HPDE6-E6E7 (cell line): Measurements from ENCODE around the gene HDAC7.
A peak's percentile ranks its signal among the peaks of the same experiment; 100 is the strongest.

ENCODE experiments used
- DNase-seq: peaks from one replicate; pipeline ENCODE4 v3.0.0; 2011; ENCODE audit warnings: missing footprints; ENCODE audit errors: extremely low spot score

Gene HDAC7

DNA sequence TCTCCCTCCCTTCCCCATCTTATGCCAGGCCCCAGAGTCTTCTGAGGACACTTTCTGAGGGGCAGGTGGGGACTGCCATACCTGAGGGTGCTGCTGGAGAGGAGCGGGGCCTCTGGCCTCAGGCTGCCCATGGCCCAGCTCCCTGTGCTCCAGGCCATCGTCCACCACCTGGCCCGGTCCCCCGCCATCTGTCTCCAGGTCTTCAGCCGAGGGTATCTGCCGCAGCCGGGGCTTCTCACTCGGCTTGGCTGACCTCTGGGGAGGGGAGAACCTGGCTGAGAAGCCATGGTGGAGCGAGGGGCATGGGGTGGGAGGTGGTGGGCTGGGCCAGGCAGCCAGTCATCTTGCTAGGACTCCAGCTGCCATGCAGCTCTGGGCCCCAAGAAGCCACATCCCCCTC is 25.0 kb downstream of the HDAC7 start:
- DNase-seq = no peak

DNA sequence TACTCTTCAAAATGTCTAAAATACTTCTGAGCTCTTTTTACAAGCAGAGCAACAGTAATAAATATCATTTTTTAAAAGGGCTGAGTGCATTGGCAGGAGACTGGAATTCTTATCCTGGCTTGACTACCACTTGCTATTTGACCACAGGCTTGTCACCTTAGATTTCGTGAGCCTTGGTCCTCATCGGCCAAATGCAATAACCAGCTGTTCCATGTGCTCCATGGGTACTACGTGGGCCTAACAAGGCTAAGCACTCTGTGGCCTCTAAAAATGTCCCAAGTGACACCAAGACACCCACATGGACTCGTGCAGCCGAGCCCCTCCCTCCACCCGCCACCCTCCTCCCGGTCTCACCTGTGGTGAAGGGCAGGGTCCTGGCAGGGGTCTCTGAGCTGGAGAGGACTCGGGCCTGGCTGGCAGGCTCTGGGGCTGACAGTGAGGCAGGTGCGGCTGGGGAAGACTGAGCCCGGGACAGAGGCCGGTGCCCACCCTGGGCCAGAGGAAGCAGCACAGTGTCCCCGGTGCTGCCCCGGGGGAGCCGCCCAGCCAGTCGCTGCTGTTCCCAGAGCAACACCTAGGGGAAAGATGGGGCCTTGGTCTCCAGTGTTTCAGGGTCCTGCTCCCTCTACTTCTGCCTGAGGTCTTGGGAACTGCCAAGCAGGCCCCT is 26.6 kb downstream of the HDAC7 start:
- no peak for DNase-seq

DNA sequence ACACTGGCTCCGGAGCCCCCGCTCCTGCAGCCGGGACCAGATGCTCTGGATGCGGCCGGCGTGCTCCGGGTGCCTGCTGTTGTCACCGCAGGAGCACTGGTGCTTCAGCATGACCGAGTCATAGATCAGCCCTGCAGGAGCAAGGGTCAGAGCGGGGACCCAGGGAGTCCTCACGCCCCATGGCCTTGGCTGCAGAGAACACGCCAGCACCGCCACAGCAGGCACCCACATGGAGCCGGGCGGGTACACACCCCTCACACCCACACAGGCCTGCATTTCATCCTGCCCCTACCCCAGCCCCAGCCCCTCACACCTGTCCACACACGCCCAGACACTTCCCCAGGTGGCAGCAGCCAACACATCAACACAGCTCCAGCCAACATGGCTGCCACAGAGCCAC is 27.8 kb downstream of the HDAC7 start:
- DNase-seq = no peak

DNA sequence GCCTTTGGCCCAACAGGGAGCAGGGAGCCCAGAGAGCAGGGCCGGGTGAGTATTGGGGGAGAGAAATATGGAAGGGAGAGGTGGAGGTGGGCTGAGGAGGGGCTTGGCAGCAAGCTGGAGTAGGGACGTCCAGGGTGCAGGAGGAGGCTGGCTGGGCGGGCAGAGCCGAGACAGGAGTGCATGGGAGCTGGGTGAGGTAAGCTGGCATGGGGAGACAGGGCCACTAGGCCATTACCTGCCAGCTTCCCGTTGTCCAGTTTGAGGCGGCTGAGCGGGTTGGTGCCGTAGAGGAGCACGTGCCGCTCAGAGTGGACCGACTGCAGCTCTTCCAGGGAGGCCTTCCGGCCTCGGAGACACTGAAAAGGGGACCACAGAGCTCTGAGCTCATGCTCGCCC is 28.4 kb downstream of the HDAC7 start:
- no peak for DNase-seq

DNA sequence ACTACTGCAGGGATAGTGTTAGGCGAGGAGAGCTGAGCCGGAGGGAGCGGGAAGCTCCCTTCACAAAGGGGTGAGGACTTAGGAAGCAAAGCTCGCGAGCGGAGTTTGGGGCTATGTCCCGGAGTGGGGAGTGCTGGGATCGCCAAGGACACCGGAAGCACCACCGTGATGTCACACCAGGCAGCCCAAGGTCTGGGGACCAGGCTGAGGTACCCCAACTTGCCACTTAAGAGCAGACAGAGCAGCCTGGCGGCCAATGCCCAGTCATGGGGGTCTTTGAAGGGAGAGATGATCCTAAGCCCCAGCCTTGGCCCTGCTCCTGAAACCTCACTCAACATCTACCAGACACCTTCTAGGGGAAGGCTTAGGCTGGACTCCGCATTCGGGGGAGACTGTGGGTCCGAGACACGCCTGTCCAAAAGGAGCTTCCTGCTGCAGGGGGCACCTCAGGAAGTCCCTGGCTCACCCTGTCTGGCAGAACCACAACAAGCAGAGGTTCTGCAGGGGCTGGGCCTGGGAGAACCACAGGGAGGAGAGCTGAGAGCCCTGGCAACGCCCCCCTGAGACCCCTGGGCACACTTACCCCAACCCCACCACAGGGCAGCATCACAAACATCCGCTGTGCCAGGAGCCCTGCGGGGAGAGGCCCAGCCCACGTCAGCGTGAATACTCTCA is 28.9 kb downstream of the HDAC7 start:
- no peak for DNase-seq

DNA sequence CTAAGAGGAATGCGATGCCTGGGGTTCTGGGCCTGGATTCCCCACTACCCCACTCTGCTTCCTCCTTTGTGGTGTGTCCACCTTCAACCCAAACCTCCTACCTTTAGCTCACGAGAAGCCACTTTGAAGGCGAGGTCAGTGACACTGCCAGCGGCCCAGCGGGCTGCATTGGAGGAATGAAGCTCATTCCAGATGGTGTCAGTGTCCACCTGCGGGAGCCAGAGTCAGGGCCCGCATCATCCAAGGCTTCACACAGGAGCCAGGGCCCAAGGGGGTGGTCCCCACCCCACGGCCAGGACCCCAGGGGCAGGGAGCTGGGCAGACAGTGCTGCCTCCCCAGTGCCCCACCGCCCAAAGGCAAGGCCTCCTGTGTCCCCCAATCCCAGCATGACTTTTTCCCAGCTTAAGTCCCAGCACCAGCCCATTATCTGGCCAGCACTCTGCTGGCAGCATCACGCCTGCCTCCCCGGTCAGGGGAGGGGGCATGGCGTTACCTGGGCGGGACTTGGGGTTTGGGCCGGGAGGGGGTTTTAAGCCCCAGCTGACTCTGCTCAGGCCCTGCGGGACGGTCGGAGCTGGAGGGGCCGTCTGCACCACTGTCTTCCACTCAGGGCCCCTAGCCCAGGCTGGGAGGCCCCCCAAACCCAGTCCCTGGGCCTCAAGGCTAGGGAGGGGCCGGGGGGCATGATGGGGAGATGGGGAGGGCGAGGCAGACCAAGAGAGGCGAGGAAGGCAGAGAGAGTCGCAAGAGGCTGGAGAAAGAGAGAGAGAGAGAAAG is 29.8 kb downstream of the HDAC7 start:
- DNase-seq = no peak

DNA sequence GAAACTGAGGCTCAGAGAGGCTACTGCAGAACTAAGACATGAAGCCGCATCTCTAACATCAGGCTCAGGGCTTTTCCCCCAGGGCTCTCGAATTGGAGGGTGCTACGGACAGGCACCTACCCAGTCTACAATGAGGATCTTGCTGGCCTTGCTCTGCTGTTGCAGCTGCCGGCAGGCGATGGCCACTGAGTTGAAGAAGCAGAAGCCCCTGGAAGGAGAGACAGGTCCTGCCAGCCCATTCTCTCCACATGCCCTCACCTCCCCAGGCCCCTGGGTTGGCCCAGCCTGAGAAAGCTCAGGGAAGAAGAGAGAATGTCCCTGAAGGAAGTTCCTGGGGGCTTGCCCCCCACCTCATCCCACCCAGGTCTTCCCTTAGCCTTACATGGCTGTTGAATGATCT is 30.6 kb downstream of the HDAC7 start:
- DNase-seq = no peak

DNA sequence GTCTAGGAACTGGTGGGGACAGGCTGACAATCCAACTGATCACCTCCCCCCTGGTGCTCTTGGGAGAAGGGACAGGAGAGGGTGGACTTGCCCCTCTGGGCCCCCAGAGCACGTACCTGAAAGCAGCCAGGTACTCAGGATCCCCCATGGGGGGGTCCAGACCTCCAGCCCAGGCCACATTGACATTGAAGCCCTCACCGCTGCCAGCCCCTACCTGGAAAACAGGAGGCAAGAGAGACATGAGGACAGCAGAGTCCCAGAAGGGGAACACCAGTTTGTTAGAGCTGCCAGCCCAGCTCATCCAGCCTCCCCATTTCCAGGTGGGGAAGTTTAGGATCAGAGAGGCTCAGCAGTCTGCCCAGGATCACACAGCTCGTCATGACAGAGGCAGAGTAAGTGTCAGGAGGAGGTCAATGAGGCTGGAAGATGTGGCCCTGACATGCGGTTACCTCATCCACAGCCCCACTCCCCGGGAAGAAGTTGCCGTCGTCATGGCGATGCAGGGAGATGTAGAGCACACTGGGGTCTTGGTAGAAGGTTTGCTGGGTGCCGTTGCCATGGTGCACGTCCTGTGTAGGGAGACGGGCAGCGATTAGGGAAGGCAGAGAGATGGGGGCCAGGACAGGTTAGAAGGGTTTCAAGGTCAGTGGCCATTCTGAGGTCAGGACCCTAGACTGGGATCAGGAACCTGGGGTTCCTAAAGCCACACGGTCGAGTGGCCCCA is 31.9 kb downstream of the HDAC7 start:
- DNase-seq = no peak

DNA sequence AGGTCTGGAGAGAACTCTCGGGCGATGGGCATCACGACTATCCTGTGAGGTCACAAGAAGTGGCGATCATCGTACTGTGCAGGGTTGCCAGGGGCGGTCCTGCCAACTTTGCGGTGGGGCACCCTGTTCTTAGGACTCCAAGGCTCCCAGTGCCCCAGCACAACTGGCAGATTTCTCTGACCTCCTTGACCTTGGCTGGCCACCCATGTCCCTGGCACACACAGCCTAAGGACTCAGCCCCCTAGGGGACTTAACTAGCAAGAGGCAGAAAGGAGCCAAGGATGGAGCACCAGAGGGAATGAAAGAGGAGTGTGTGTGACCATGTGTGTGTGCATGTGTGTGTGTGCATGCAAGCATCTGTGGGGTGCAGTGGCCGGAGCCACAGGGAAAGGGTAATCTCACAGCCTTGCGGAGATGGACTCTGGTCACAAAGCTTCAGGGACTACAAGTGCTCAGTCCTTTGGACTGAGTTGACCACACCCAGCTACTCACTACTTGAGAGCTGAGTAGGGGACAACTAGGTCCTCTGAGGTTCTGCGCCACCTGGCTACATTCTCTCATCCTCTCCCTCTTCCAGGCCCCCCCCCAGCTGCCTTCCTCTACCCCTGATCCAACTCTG is 32.9 kb downstream of the HDAC7 start:
- DNase-seq = no peak

DNA sequence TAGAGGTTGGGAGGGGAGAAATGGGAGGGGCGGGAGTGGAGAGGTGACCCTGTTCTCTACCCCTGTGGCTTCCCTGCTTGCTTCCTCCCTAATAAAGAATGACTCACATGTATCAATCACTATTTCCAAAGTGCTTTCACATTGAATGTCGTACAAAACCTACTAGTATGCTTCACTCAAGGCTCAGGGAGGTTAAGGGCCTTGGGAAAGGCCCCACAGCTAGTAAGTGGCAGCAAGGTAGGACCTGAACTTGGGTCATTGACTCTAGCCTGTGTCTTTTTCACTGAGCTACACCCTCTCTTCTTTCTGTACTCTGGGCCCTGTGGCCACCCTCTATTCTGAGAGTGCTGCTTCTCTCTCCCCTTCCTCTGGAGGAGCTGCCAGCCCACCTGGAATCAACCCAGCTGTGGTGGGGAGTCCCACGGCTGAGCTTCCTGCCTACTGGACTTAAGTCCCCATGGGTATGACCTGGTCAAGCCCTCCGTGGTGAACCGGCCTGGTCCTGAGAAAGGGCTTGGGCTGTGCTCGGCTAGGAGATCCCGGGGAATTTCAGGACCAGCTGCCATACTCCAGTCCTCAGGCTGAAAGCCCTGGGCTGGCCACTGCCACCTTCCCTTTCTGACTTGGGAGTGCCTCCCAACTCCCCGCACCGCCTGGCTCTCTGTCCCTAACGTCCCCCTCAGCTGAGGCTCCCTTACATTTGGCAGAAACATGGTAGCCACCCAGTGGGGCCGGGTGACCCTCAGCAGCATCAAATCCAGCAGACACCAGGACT is 33.6 kb downstream of the HDAC7 start:
- no peak for DNase-seq

DNA sequence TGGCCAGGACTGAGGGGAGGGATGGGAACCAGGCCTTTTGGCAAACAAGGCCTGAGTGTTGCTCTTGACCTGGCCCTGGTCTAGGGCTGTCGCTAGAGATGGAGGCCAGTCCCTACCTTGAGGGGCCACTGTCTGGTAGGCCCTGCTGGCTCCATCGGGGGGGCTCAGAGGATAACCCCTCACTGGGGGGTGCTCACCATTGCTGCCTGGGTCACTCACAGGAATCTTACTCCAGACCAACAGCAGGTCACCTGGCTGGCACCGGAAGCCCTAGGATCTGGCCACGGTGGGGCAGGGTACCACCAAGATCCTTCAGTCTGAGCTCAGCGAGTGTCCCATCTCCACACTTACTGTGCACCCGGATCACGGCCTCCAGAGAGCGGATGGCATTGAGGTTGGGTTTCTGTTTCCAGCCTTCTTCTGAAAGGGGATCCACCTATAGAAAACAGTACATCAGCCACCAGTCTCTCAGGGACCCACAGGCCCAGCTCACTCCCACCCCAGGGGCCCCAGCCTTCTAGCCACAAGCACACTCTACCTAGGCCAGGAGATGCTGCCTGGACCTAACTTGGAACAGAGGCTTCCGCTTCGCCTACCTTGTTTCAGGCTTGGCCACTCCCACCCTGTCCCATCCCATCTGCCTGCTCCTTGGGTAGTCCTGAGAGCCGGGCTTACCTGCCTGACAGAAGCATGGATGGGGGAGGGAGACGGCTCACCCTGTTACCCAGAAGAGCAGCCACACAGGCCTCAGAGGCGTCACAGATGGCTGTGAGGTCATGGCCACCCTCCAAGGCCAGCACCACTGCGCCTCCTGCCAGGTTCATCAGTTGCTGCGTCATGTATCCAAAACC is 34.4 kb downstream of the HDAC7 start:
- DNase-seq = no peak

DNA sequence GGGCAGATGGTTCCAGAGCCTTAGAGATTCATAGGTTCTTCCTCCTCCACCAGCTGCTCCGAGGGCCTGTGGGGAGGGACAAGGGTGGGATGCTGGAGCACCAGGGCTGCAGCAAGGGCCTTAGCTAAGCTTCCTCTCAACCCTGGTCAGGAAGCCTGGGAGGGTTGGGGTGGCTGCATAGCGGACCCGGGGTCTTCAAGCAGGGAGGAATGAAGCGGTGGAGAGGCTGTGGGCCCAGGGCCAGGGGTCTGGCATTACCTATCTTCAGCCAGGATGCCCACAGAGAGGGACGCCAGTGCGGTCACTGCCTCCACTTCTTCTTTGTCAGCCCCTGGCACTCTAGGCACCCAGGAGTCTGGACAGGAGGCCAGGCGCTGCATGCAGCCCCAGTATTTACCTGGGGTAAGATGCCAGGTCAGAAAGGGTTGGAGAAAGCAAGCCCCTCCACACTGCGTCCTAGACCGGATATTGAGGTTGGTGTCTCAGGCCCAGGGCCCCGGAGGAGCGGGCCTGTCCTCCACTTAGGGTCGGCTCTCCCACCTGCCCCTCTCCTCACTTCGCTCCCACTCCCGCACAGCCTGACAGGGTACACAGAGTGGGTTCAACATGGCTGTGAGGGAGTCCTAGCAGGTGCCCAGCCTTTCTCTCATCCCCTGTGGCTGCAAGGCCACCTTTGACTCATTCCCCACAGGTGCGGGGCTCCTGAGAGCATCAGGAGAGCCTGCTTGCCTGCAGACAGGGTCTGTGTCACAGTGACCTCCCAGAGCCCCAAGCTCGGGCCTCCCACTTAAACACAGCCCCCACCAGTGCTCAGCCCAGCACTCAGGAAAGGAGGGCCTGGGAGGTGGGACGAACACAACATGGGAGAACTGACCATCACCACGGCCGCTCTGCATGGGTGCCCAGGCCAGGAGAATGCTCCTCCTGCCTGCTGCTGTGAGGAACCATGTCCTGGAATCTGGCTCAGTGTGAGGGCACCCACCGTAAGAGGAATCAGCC is 35.6 kb downstream of the HDAC7 start:
- no peak for DNase-seq

DNA sequence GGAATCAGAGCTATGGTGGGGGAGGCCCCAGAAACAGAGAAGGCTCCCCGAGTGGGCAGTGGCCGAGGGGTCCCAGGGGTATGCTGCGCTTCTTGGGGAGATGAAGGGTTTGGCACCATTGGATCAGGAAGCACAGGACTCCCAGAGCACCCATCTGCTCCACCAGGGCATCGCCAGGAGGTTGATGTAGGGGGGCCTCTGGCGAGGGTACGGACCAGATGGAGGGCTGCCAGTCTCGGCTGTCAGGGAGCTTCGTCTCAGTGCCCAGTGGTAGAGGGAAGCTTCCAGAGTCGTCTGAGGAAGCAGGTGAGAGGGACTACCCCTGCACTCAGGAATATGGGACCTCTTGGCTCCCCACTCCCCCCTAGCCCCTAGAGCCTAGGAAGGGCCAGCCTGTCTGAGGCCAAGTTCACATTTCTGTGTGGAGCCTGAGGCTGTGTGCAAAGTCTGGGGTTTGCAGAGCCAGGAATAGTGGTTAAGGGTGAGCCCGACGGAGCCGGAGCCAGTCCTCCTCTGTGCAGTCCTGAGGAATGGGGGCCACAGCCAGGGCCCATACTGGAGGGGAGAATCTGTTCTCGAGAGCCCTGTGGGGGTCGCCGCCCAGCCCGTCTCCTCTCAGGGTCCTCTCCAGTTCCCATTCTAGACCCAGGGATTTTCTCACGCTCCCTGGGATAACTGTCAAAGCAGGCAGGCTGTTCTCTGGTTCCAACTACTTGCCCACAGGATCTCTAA is 36.5 kb downstream of the HDAC7 start:
- no peak for DNase-seq

DNA sequence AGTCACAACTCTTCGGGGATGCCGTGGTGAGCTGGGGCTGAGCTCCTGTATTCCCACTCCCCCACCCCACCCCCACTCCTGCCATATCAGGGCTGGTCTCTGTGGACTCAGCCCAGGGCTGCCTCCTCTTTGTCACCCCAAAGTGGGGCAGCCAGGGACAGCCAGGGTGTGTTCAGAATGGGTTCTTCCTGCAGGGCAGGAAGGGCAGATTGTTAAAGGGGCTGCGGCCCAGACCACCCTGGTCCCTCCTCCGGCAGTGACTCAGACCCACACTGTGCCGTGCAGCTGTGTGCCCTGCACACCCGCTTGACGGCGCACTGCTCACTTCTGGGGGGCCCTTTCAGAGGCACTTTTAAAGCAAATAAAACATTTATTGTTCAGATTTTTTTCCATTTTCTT is 37.3 kb downstream of the HDAC7 start:
- no peak for DNase-seq

DNA sequence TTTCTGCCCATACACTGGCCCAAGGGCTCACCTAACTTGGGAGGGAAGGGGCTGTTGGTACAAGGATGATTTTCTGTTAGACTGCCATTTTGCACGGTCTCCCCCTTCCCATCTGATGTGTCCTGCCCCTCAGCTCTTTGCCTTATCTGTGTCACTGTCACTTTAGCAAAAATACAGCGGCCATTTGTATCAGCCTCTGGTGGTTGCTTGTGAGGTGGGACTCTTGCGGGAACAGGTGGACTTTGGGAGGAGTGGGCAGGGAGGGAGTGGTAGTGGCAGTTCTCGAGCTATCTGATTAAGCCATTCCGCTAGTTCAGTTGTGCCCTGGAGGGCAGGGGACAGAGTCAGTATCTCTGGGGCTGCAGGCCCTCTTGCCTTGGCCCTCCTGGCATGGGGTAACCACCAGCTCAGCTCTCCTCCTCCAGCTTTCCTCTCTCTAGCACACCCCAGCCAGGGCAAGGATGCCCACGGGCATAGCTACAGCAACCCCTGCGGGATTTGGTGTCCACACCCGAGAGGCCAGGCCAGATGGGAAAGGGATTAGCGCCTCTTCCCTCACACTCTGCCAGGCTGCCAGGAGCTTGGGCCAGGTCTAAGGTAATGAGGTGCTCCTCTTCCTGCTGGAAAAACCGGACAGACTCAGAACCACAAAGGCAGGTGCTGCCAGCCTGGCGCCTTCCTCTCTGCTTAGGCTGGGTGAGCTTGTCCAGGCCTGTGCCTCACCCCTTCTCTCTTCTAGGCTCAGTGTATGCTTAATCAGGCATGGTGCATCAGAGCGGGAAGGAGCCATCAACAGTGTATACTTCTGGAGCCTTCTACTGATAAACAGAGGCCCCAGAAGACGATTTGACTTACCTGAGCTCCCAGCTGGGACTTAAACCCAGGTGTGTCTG is 38.0 kb downstream of the HDAC7 start:
- peak; percentile 85 for DNase-seq

DNA sequence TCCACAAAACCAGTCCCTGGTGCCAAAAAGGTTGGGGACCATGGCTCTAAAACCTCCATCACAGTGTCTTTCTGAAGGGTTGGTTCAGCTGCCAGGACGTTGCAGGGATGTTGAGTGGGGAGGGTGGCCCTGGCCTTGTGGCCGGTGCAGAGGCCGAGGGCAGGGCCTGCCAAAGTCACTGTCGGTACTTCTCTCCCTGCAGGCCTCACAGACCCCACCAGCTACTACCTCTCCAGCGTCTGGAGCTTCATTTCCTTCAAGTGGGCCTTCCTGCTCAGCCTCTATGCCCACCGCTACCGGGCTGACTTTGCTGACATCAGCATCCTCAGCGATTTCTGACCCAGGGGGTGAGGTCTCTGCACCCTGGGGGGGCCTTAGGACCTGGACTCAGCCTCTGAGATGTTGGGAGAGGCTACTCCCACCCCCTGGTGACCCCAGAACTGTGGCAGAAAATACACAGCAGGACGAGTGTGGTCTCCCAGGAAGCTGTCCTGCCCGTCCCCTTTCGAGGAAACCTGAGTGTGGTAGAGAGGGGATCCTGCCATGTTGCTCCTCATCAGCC is 39.7 kb downstream of the HDAC7 start:
- DNase-seq = no peak
